GM19455 (cell line): ENCODE results near the gene KCNN1.
A peak's percentile ranks its signal among the peaks of the same experiment; 100 is the strongest.
"Not testable (repeated sequence)": the region's sequence is repeated elsewhere in the genome, so short reads cannot be mapped to it uniquely, and the experiment has no call there.

Experiments
- ATAC-seq: cut with Tn5 transposase; IDR thresholded peaks from one replicate; pipeline ENCODE4 v1.9.1; 2021; ENCODE audit not compliant: unreplicated experiment

Gene KCNN1

DNA sequence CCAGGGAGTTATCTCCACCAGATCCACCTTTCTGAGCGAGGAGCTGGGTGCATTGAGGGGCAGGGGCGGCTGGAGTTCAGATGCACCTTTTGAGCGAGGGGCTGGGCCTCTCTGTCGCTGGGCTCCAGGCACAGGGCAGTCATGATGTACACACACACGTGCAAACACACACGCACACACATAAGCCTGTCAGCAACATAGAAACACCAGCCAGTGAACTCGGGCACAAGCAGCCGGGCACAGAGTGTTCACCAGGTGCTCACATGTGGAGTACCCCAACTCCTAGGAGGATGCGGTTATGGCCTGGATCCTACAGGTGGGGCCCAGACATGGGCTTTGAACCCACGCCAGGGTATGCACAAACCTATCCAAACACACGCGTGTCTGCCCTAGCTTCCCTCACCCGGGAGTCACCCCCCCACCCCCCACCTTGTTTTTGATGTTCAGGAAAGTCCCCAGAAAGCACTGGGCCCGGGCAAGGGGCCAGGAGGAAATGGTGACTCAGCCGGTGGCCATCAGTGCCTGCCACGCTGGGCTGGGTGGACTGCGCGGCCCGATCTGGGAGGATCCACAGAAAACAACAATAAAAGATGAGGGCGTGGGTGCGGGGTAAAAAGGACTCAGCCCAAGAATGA, 54.3 kb downstream of the KCNN1 start:
- ATAC-seq = no peak

DNA sequence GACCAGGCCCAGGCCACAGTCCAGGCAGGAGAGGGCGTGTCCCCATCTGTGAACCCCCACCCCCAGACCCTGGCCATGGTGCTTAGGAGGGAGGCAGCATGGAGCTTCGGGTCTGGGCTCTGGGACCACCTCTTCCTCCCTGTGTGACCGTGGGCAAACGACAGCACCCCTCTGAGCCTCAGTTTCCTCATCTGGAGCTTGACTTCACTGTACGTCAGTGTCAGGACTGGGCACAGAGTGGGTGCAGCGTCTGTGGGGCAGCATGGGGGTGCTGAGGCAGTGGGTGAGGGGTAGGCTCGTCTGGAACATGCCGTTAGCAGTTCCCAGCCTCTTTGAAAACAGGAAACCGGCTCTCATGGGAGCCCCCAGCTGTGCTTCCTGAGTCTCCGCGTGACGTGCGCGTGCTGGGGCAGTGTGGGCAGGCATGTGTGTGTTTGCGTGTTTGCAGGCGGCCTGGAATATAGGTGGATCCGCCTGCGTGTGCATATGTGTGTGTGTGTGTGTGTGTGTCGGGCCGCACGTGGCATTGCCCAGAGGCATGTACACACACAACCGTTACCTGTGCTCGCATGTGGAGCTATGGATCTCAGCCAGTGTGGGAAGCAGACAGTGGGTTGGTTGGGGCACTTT, 56.8 kb downstream of the KCNN1 start:
- no peak for ATAC-seq

DNA sequence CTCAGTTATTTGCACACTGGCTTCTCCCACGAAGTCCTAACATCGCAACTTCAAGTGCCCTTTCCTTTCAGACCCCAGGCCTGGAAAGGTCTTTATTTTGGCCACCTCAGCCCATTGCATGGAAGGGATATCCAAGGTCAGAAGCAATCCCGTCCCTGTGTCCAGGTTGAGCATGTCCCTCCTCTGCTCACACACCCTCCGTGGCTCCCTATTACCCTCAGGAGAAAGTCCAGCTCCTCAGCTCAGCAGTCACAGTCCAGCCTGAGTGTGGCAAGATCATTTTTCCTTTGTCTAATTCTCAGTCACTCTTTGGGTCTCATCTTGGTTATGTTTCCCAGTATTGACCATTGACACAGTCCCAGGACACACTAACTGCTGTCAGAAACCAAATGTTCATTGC, 60.2 kb downstream of the KCNN1 start:
- no peak for ATAC-seq

GRCh38 chr19:18029617-18030338, 62.9 kb downstream of the KCNN1 start:
- no peak for ATAC-seq

DNA sequence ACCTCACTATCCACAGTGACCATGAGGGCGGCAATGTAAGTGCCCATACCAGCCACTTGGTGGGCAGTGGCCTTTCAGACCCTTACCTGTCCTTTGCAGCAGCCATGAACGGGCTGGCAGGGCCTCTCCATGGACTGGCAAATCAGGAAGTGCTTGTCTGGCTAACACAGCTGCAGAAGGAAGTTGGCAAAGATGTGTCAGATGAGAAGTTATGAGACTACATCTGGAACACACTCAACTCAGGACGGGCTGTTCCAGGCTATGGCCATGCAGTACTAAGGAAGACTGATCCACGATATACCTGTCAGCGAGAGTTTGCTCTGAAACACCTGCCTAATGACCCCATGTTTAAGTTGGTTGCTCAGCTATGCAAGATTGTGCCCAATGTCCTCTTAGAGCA, 64.5 kb downstream of the KCNN1 start:
- ATAC-seq = not testable (repeated sequence)

DNA sequence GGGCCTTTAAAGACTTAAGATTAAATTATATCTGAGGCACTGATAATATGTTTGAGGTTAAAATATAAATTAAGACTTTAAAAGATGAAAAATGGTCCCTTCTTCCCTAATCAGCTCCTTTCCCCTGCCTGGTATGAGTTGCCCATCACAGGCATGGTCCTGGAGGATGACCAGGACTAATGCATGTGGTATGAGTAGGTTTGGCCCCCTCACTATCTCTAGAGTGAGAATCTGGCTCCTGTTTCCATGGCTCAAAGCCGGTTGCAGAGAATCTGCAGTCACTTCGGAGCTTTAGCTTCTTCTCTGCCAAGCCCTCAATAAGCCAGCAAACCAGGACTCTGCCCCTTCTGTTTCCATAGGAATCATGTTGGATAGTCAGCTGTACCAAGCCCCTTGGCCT, 65.2 kb downstream of the KCNN1 start:
- not testable (repeated sequence) for ATAC-seq

DNA sequence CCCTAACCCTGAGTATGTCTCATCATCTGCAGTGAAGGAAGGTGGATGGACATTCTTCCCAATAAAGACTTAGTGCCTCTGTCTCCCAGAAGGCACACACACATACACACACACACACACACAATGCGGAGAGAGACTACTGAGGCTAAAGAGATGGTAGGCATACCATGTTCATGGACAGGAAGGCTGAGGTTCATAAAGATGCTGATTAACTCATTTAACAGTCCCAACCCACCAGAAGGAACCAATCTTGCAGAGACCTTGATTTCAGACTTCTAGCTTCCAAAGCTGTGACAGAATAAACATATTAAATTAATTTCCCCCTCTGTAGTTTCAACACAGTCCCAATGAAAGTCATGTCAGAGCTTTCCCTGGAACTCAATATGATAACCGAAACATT, 74.1 kb downstream of the KCNN1 start:
- no peak for ATAC-seq

GRCh38 chr19:18043676-18044075, 76.8 kb downstream of the KCNN1 start:
- no peak for ATAC-seq

DNA sequence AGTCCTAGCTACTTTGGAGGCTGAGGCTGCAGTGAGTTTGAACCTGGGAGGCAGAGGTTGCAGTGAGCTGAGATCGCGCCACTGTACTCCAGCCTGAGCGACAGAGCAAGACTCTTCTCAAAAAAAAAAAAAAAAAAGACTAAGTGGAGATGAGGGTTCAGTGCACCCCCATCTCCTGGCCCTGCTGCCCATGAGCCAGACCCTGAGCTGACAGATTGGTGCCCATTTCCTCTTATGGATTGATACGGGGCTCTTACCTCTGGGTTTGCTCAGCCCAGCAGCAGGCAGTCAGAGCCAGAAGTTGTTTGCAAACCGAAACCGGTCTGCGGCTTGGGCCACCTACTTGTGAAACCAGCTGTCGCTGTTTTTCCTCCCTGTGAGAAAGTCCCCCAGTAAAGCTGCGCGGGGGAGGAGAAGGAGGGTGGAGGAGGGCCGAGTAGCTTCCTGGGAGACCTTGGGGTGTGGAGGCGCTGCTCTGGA, 78.0 kb downstream of the KCNN1 start:
- peak; percentile 86 for ATAC-seq

- ATAC-seq = peak; percentile 12
Measured at GRCh38 chr19:18045307-18046050, 78.6 kb downstream of the KCNN1 start.

GRCh38 chr19:18046059-18046718, 79.3 kb downstream of the KCNN1 start:
- no peak for ATAC-seq

GRCh38 chr19:18049385-18049784, 82.5 kb downstream of the KCNN1 start:
- ATAC-seq = no peak
